ENCODE measurements around the gene FIBCD1.

The FIBCD1 gene

GRCh38 chr9:130954317-130954716 lies 15.3 kb upstream of the FIBCD1 start:
- no peak for DNase-seq

- DNase-seq, result no peak
These were observed 13.2 kb upstream of the FIBCD1 start for GRCh38 chr9:130952065-130952762.

GRCh38 chr9:130950039-130950311 lies 10.9 kb upstream of the FIBCD1 start:
- DNase-seq, result no peak

GRCh38 chr9:130949188-130950038 lies 10.4 kb upstream of the FIBCD1 start:
- DNase-seq, result no peak

GRCh38 chr9:130948266-130948665 lies 9.2 kb upstream of the FIBCD1 start:
- no peak for DNase-seq

GRCh38 chr9:130947618-130948140 lies 8.6 kb upstream of the FIBCD1 start:
- no peak for DNase-seq

- no peak for DNase-seq
These were observed 7.9 kb upstream of the FIBCD1 start for GRCh38 chr9:130946766-130947617.

GRCh38 chr9:130945173-130945572 lies 6.1 kb upstream of the FIBCD1 start:
- DNase-seq, result no peak

- DNase-seq, result no peak
These were observed 5.5 kb upstream of the FIBCD1 start for GRCh38 chr9:130944510-130945058.

- DNase-seq, result no peak
These were observed 4.7 kb upstream of the FIBCD1 start for GRCh38 chr9:130943777-130944176.

GRCh38 chr9:130943221-130943620 lies 4.2 kb upstream of the FIBCD1 start:
- DNase-seq, result no peak

GRCh38 chr9:130942679-130943078 lies 3.6 kb upstream of the FIBCD1 start:
- no peak for DNase-seq

GRCh38 chr9:130942084-130942483 lies 3.0 kb upstream of the FIBCD1 start:
- no peak for DNase-seq

- peak; percentile 84 for DNase-seq
These were observed 1.9 kb upstream of the FIBCD1 start for GRCh38 chr9:130940693-130941576.

- no peak for DNase-seq
These were observed 1.0 kb upstream of the FIBCD1 start for GRCh38 chr9:130940027-130940549.

- no peak for DNase-seq
These were observed 469 bp upstream of the FIBCD1 start for GRCh38 chr9:130939405-130940026.

- no peak for DNase-seq
These were observed 829 bp downstream of the FIBCD1 start for GRCh38 chr9:130938184-130938651.

GRCh38 chr9:130937146-130938076 lies 1.6 kb downstream of the FIBCD1 start:
- no peak for DNase-seq

GRCh38 chr9:130936285-130937117 lies 2.5 kb downstream of the FIBCD1 start:
- DNase-seq, result no peak

All from DMS79 (cell line).